ENCODE data around the gene THRB.
A peak's percentile ranks its signal among the peaks of the same experiment; 100 is the strongest.

The THRB gene

DNA sequence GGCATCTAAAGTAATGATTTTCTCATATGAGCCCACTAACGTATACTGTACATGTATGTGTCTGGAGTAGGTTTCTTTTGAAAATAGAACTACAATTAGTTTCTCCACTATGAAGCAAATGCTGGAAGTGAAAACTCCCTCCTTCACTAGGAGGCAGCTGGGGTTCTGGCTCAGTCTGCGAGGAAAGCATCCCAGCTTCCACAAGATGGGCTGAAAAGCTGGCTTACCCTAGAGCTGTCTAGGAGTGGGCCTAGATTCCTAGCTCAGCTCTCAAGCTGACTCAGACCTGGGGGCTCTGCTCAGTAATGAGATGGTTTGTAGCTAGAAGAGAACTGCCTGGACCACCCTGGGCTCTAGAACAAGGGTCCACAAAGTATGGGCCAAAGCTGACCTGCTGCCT, 268.3 kb downstream of the THRB start:
- DNase-seq (ENCODE audit: low read depth) = no peak

- DNase-seq (ENCODE audit: low read depth) = no peak
Measured at GRCh38 chr3:24225385-24225950, 269.2 kb downstream of the THRB start.

DNA sequence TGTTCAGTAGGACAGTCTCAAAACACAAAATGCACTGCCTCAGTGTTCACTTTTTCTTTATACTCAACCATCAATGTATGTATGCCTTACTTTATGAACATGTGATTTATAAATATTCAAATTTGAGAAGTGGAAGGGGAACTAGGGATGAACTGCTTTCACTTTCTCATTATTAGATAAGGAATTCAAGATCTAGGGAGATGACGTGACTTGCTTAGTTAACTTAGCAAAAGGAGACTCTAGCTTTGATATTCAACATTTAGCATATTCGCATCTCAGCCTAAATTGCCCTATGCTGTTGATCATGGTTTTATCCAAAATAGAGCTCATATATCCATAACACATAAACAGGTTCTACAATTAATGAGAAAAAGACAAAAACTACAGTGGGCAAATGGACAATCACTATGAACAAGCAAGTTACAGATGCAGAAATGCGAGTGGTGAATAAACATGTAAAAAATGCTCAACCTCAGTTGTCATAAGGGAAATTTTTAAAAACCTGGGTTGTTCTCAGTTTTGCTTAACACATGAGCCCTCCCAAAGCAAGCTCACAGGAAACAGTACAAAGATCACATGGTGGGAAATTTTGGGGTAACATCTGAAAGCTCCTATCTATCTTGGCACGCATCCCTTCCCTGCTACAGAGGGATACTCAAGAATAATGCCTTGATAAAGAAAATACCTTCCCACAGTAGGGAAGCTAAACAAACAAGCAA, 269.8 kb downstream of the THRB start:
- DNase-seq (ENCODE audit: low read depth) = no peak

- peak; percentile 86 for DNase-seq (ENCODE audit: low read depth)
Measured at GRCh38 chr3:24222165-24222805, 272.4 kb downstream of the THRB start.

GRCh38 chr3:24220859-24221657, 273.6 kb downstream of the THRB start:
- DNase-seq (ENCODE audit: low read depth) = peak; percentile 98

GRCh38 chr3:24215502-24215901, 279.1 kb downstream of the THRB start:
- no peak for DNase-seq (ENCODE audit: low read depth)

GRCh38 chr3:24211381-24211780, 283.3 kb downstream of the THRB start:
- DNase-seq (ENCODE audit: low read depth) = no peak

DNA sequence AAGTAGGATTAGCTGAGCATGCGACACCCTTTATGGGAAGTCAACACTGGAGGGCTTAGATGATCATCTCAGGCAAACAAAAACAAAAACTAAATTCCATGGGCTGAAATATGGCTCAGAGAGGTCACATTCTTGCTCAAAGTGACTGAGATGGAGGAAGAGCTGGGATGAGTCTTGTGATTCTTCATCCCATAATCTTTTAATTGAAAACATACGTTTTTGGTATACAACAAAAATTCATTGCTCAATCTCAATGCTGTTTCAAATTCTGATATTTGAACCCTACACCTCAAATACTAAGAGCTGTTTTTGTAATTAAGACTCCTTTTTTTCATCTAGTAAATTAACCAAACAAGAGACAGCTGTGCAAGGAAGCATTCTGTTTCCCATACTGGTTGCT, 292.6 kb downstream of the THRB start:
- peak; percentile 60 for DNase-seq (ENCODE audit: low read depth)

DNA sequence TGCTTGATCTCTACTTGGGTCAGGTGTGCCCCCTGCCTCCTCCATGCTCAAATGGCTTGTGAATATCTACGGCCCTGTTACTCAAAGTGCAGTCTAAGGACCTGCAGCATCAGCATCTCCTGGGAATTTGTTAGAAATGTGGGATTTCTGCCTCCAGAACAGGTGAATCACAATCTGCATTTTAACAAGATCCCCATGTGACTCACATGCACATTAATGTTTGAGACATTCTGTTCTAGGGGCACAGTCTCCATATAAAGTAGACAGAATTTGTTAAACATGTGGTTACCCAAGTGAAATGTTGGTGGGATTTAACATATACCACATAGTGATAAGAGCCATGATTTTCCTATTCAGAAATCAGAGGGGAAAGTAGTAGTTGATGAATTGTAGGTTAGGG, 293.3 kb downstream of the THRB start:
- DNase-seq (ENCODE audit: low read depth) = no peak

DNA sequence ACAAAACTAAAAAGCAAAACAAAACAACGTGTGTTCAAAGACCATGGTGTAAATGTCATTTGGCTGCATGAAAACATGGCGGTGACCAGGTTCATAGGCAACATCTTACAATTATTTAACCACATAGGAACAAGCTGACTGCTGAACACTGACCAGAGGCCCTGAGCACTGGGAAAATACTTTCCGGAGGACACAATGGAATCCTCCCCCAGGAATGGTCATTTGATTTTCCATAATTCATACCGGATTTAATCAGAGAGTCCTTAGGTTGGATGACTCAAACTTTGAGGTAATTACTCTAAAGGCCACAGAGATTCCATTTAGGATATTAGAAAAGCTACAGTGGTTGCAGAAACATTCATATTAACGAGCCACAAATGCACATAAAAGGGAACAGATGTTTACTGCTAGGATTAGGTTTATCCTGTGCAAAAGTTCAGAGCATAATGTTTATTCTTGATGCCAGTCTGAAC, 294.8 kb downstream of the THRB start:
- DNase-seq (ENCODE audit: low read depth) = peak; percentile 81

DNA sequence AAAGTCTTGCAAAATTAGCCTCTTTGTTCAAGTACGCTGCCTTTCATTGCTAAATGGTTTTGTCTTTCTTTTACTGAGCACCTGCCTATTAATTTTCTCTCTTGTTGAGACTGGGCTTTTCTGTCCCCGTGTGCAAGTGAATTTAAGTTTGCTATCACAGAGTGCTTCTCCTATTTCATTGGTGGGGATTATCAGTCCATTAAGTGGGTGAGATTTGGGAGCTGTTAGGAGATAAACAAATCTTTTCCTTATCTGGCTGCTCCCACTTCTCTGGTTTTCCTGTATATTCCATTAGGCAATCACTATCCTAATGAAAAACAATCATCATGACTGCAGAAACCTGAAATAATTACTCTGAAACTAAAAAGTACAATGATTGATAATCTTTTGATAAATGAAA, 295.4 kb downstream of the THRB start:
- no peak for DNase-seq (ENCODE audit: low read depth)

- no peak for DNase-seq (ENCODE audit: low read depth)
Measured at GRCh38 chr3:24198728-24199127, 295.9 kb downstream of the THRB start.

DNA sequence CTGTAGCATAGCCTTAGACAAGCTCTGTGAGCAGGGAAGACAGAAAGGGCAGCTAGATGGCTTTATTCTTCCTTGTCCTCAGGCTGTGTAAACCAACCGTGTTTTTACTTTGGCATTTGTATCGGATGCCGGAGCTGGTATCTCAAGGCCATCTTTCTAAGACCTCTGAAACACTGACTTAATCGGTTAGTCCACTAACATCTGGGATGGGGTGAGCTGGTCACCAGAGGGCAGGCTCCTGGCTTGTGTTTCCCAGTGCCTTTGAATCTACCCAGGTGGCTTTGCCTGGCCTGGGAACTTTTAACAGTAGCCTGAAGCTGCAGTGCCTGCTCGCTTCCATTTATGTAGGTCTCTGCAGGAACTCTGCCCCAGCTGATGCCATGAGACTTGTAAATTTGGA, 296.8 kb downstream of the THRB start:
- no peak for DNase-seq (ENCODE audit: low read depth)

GRCh38 chr3:24196526-24196925, 298.1 kb downstream of the THRB start:
- peak; percentile 85 for DNase-seq (ENCODE audit: low read depth)

DNA sequence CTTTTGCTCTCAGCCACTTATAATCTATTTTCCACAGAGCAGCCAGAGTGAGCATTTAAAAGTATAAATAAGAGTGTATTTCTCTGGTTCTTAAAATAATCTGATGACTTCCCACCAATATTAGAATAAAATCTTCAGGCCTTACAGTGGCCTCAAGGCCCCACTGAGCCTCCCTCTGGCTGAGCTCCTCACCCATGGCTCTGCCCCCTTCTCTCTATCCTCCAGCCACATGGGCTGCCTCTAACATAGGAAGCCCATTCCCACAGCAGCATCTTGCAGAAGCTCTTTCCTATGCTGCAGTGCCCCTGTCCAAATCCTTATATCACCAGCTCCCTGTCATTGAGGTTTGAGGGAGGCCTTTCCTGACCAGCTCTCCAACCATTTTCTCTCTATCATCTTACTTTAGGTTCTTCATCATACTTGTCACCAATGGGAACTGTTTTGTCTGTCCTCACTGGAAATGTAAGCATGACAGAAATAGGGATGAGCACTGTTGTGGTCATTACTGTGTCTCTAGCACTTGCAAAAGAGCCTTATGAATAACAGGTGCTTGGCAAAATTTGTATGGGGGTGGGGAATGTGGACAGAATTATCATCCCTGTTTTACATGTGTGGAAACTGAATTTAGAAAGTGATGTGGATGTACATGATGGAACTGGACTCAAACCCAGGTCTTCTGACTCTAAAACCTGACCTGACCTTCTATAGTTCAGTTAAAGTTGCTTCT, 299.0 kb downstream of the THRB start:
- no peak for DNase-seq (ENCODE audit: low read depth)

DNA sequence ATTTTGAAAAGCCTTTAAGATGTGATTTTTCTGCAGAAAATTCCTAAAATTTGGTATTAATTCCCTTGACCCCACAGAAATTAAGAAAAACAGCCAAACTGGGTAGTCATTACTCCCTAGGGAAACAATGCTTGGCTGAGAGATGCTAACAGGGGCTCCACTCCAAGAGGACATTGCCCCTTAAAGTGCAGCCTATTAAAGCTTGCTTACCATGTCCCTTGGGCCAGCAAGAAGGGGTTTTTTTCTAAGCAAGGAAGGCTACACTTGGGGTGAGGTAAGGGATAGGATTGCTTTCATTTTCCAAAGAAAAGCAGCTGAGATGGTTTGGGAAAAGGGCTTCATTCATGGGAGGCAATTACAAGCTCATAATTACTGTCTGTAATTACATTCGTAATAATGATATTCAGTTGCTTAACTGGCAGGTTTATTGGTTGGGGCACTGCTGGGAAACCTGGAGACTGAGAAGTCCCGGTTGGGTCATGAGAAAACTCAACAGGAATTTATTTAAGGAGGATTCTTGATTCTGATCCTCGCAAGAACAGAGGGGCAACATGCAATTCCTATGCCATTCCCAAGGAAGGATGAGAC, 302.1 kb downstream of the THRB start:
- no peak for DNase-seq (ENCODE audit: low read depth)

- DNase-seq (ENCODE audit: low read depth) = no peak
Measured at GRCh38 chr3:24191801-24192403, 302.7 kb downstream of the THRB start.

DNA sequence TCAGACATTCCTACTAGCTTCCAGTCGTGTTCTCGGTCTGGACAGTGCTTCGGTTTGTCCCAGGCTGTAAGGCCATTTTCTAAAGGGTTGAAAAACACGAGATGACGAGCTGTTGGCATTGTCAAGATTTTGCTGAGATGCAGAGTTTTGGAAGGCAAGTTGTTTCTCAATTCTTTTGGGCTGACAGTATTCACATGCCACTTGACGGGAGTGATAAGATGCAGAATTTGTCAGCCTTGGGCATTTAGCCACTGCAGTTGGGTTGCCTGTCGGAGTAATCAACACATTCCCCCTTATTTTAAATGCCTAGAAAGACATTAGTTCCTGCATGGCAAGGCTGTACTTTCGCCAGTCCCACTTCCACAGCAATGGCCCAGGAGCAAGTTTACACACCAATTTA, 304.4 kb downstream of the THRB start:
- DNase-seq (ENCODE audit: low read depth) = no peak

GRCh38 chr3:24185738-24186384, 308.8 kb downstream of the THRB start:
- DNase-seq (ENCODE audit: low read depth) = peak; percentile 74

- DNase-seq (ENCODE audit: low read depth) = no peak
Measured at GRCh38 chr3:24184528-24185176, 310.0 kb downstream of the THRB start.
